Tibial nerve (tissue), 4 donors: ENCODE measurements around the gene HOXA9. TPM values are rescaled to one million over a fixed set of nuclear protein-coding genes. Genes with fewer than 3 reads are reported as not detected.

ENCODE experiments used
- DNase-seq, 2 donors: peaks; one replicate each; pipeline ENCODE4 v3.0.0-alpha.2; 2019; ENCODE audit warnings: low spot score in 2 of 2
- H3K27ac ChIP-seq, 4 donors: fragments of 200-600 bp; sonication (generic) in 3 of 4; one replicate each; pipeline ENCODE4 v1.5.1; 2017 to 2019; ENCODE audit warnings: mild to moderate bottlenecking in 1 of 4
- H3K27me3 ChIP-seq, 2 donors: fragments of 200-600 bp; sonication (generic) in 1 of 2; one replicate each; pipeline versions ENCODE4 v1.5.1 to v1.6.0; 2017 to 2019
- H3K36me3 ChIP-seq, 3 donors: fragments of 200-600 bp; sonication (generic); one replicate each; pipeline ENCODE4 v1.5.1; 2018 to 2019
- H3K4me1 ChIP-seq, 4 donors: fragments of 200-600 bp; sonication (generic) in 3 of 4; one replicate each; pipeline ENCODE4 v1.5.1; 2017 to 2019
- H3K4me3 ChIP-seq, 4 donors: fragments of 200-600 bp; sonication (generic) in 3 of 4; one replicate each; pipeline ENCODE4 v1.5.1; 2017 to 2019; ENCODE audit warnings: mild to moderate bottlenecking in 1 of 4, moderate library complexity in 1 of 4
- H3K9me3 ChIP-seq, 4 donors: fragments of 200-600 bp; sonication (generic) in 3 of 4; one replicate each; pipeline ENCODE4 v1.5.1; 2017 to 2019
- EP300 ChIP-seq, 2 donors: sonication (generic); formaldehyde crosslinking; IDR thresholded peaks; one replicate each; pipeline ENCODE4 v1.6.1; 2017; ENCODE audit warnings: antibody characterized with exemption in 2 of 2, mild to moderate bottlenecking in 1 of 2
- POLR2A ChIP-seq, 2 donors: fragments of 450-650 bp; IDR thresholded peaks; one replicate each; pipeline ENCODE4 v1.6.1; 2017; ENCODE audit warnings: antibody characterized with exemption in 2 of 2, mild to moderate bottlenecking in 2 of 2, moderate library complexity in 2 of 2
- WGBS, 2 donors: methylation state at CpG; one replicate each; pipeline ENCODE4 v1.1.5; 2018; 5-methylcytosine and 5-hydroxymethylcytosine counted together
- total RNA-seq, 4 donors: library from RNA; depleted of rRNA; stranded (reverse); fragments of >200 nt; gene quantifications; one replicate each; pipeline ENCODE4 v1.1.0, GENCODE V29; 2016
- TF ChIP-seq, protein P1 (sequence below), 5 experiments: fragments of 200-600 bp in 3 of 5; fragments of 450-650 bp in 2 of 5; sonication (generic) in 3 of 5; IDR thresholded peaks; one replicate each; pipeline ENCODE4 v1.5.1; 2016 to 2019; ENCODE audit warnings: antibody characterized with exemption in 5 of 5, mild to moderate bottlenecking in 3 of 5, moderate library complexity in 2 of 5

The HOXA9 gene
- total RNA-seq, 4 donors from 2014 or later, result 10.5 to 13.8 (median 12.7) TPM

DNA sequence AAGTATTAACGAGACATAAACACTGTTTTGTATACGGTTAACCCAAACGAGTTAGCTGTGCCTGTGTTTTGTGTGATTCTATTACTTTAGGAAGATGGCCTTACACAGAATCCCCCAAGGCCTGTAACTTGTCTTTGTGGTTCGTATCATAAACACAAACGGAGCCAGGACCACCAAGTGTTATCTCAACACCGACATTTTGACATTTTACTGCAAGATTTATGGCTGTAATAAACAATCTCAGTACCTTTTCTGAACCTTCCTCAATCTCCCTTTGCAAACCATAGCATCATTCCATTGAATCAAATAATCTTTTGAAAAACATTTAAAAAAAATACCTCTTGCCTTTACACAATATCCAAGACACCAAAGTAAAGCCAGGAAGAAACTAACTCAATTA lies 32.4 kb downstream of the HOXA9 start:
- 59 to 60% methylated on average over 6 of the region's 6 CpGs for WGBS, 2 donors
- Histone ChIP-seq H3K27me3 (peaks cover 0 to 61% of the 10 kb centered on the region in 2 donors), H3K36me3 (no peaks in the 10 kb centered on the region), H3K4me1 (peaks cover 0 to 83% (median 22%) of the 10 kb centered on the region in 4 donors), H3K4me3 (no peak overlapping the region), H3K27ac (no peak overlapping the region), H3K9me3 (no peaks in the 10 kb centered on the region)
- no peak for DNase-seq
- TF ChIP-seq POLR2A (IDR thresholded peaks at IDR 0.05) (no peak), EP300 (IDR thresholded peaks at IDR 0.05) (no peak)
- TF ChIP-seq, protein P1, sequence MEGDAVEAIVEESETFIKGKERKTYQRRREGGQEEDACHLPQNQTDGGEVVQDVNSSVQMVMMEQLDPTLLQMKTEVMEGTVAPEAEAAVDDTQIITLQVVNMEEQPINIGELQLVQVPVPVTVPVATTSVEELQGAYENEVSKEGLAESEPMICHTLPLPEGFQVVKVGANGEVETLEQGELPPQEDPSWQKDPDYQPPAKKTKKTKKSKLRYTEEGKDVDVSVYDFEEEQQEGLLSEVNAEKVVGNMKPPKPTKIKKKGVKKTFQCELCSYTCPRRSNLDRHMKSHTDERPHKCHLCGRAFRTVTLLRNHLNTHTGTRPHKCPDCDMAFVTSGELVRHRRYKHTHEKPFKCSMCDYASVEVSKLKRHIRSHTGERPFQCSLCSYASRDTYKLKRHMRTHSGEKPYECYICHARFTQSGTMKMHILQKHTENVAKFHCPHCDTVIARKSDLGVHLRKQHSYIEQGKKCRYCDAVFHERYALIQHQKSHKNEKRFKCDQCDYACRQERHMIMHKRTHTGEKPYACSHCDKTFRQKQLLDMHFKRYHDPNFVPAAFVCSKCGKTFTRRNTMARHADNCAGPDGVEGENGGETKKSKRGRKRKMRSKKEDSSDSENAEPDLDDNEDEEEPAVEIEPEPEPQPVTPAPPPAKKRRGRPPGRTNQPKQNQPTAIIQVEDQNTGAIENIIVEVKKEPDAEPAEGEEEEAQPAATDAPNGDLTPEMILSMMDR (IDR thresholded peaks at IDR 0.05), result no peak

DNA sequence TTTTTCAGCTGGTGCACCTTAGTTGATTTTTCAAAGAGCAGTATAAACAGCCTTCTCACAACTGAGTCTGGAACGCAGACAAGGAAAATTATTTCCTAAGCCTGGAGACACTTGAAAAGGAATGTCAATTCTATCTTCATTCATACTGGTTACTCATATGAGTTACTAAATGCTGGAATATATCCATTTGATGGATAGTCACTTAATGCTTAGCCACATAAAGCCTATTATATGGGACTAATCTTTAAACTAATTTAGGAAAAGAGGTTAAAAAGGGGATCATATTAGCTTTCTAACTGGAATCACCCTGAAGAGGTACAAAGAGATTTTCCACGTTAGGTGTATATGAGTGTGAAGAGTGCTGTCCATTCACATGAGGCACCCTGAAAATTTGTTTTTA lies 33.1 kb downstream of the HOXA9 start:
- no peak for TF ChIP-seq POLR2A (IDR thresholded peaks at IDR 0.05)
- TF ChIP-seq, protein P1 (IDR thresholded peaks at IDR 0.05), result no peak
- TF ChIP-seq EP300 (IDR thresholded peaks at IDR 0.05), result no peak
- H3K4me1 ChIP-seq, result peaks cover 0 to 84% (median 20%) of the 10 kb centered on the region in 4 donors
- 82 to 85% methylated on average over 2 of the region's 2 CpGs for WGBS, 2 donors
- DNase-seq, result no peak
- peaks cover 0 to 66% of the 10 kb centered on the region in 2 donors for H3K27me3 ChIP-seq
- no peak overlapping the region for H3K4me3 ChIP-seq
- H3K27ac ChIP-seq, result no peak overlapping the region
- no peaks in the 10 kb centered on the region for H3K9me3 ChIP-seq
- no peaks in the 10 kb centered on the region for H3K36me3 ChIP-seq

DNA sequence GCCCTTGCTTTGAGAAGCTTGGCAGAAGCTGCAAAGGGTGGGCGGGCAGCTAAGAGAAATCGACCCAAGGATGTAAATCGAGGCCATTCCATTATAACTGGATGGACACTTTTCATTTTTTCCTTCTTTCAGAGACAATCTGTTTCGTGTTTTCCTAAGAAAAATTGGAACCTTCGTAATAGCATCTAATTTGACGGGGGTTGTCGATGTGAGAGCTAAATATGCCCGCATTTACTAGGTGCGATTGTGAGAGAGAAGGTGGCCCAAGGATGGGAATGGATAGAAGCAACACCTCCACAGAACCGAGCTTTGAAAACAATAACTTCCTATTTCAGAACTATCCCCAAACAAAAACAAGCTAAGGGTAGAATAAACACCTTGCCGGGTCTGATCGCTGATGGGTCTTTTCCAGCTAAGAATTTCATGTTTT lies 33.9 kb downstream of the HOXA9 start:
- H3K36me3 ChIP-seq, result no peaks in the 10 kb centered on the region
- peak overlapping the region in 3 of 4 donors; percentile 56 to 90 (median 84) for H3K27ac ChIP-seq
- peak overlapping the region; percentile 51 to 76 (median 64) for H3K4me3 ChIP-seq
- WGBS, 2 donors, result 37 to 44% methylated on average over 12 of the region's 12 CpGs
- H3K27me3 ChIP-seq, result peaks cover 0 to 64% of the 10 kb centered on the region in 2 donors
- no peak for TF ChIP-seq EP300 (IDR thresholded peaks at IDR 0.05)
- TF ChIP-seq, protein P1 (IDR thresholded peaks at IDR 0.05), result no peak
- no peak for TF ChIP-seq POLR2A (IDR thresholded peaks at IDR 0.05)
- no peaks in the 10 kb centered on the region for H3K9me3 ChIP-seq
- H3K4me1 ChIP-seq, result peaks cover 0 to 79% (median 16%) of the 10 kb centered on the region in 4 donors
- DNase-seq, result no peak

DNA sequence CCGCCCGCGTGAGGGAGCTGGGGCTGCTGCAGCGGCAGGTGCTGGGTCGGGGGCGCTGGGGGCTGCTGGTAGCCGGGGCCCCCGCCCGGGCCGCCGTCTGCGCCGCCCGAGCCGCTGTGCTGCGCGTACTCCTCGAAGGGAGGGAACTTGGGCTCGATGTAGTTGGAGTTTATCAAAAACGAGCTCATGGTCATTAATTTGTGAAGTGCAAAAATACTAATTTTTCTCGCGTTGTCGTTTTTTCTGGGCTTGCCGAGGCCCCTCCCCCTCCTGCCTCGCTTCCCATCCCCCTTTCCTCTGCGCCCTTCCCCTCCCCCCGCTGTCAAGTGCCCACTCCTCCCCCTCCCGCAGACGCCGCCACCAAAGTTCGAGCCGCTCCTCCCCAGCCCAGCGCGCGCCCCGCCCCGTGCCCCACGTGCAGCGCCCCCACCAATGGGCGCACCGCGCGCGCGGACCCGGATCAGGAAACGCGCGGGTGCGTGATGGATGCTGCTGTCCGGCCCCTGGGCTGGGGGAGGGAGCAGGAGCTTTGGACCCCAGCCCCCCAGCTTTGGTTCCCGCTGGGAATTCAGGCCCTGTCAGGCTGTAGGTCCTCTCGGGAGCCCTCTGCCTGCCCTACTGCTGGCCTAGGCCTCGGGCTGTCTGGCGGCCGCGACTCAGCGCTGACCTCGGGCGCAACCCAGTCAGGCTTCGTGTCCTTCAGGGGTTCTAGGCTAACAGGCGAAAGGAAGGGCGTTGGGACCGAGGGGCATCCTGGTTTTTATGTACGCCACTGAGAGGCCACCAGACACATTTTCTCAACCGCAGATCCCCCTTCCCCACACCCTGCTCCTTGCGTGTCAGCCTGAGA lies 34.6 kb downstream of the HOXA9 start, which contains the start of gene HOXA4:
TSS of gene HOXA4 (minus strand) at position 218 of the 850 bp plus-strand sequence. CDS start at position 194, 24 bp downstream.
- peak; percentile 84 to 90 for DNase-seq
- Histone ChIP-seq H3K9me3 (no peaks in the 10 kb centered on the region), H3K27ac (peak within 1 kb of the TSS; percentile 56 to 90 (median 76)), H3K4me3 (peak within 1 kb of the TSS; percentile 51 to 76 (median 64)), H3K4me1 (peaks cover 0 to 79% (median 13%) of the 10 kb centered on the region in 4 donors), H3K36me3 (no peaks in the 10 kb centered on the region), H3K27me3 (peaks cover 0 to 58% of the 10 kb centered on the region in 2 donors)
- 2 to 5% methylated on average over 48 to 64 of the region's 67 CpGs for whole genome bisulfite sequencing, 2 donors
- TF ChIP-seq EP300 (IDR thresholded peaks at IDR 0.05) (peak; percentile 37 to 77), POLR2A (IDR thresholded peaks at IDR 0.05) (peak in 1 of 2 donors; percentile 69)
- TF ChIP-seq, protein P1 (IDR thresholded peaks at IDR 0.05), result no peak
